T-helper 17 cell (primary cell): ENCODE measurements around the gene PARS2. TPM values are rescaled to one million over a fixed set of nuclear protein-coding genes. Genes with fewer than 3 reads are reported as not detected.
A peak's percentile ranks its signal among the peaks of the same experiment; 100 is the strongest.

Source experiments
- ATAC-seq: fragments of 150-1000 bp; cut with Tn5 transposase; 2 replicates; pipeline ENCODE4 v1.10.0; 2021; ENCODE audit warnings: mild to moderate bottlenecking, moderate library complexity
- DNase-seq, 3 donors: peaks; one replicate each; pipeline versions ENCODE4 v3.0.0 to v3.0.0-alpha.2; 2020 to 2021
- H3K9me3 ChIP-seq: one replicate; pipeline ENCODE4 v1.7.0; 2013; ENCODE audit warnings: low read length, mild to moderate bottlenecking; ENCODE audit not compliant: control insufficient read depth, poor library complexity, severe bottlenecking
- H3K27ac Mint-ChIP-seq: one replicate; pipeline ENCODE4 v1.8.0; 2022; ENCODE audit warnings: mild to moderate bottlenecking, moderate library complexity, mixed read lengths
- H3K27me3 Mint-ChIP-seq: one replicate; pipeline ENCODE4 v1.8.0; 2022; ENCODE audit warnings: mixed read lengths
- H3K36me3 Mint-ChIP-seq: one replicate; pipeline ENCODE4 v1.8.0; 2022; ENCODE audit warnings: low read depth, mixed read lengths
- H3K4me1 Mint-ChIP-seq: one replicate; pipeline ENCODE4 v1.8.0; 2022; ENCODE audit warnings: mild to moderate bottlenecking, mixed read lengths
- H3K4me3 Mint-ChIP-seq: one replicate; pipeline ENCODE4 v1.8.0; 2022; ENCODE audit warnings: mild to moderate bottlenecking, moderate library complexity, mixed read lengths
- total RNA-seq, 4 donors: library from RNA in 2 of 4; stranded (reverse) in 2 of 4; gene quantifications; one replicate each; pipeline ENCODE4 v1.2.3 and lab custom pipeline; 2022 to 2026

The PARS2 gene
- total RNA-seq, 2 donors from 2014 or later: 0.37 to 0.80 TPM

- H3K27me3 Mint-ChIP-seq: no peaks in the 10 kb centered on the region
- H3K9me3 ChIP-seq: no peaks in the 10 kb centered on the region
- ATAC-seq (no peak), DNase-seq (no peak)
- no peak overlapping the region for H3K4me3 Mint-ChIP-seq
- no peak overlapping the region for H3K27ac Mint-ChIP-seq
- peaks cover 40% of the 10 kb centered on the region for H3K4me1 Mint-ChIP-seq
- peaks cover 2% of the 10 kb centered on the region for H3K36me3 Mint-ChIP-seq
Measured at GRCh38 chr1:54794451-54795355, 30.4 kb upstream of the PARS2 start.

GRCh38 chr1:54792686-54793282 is 28.5 kb upstream of the PARS2 start:
- DNase-seq: no peak
- Mint-ChIP-seq H3K27me3 (no peaks in the 10 kb centered on the region), H3K4me3 (no peak overlapping the region), H3K27ac (no peak overlapping the region), H3K36me3 (peaks cover 3% of the 10 kb centered on the region), H3K4me1 (peaks cover 27% of the 10 kb centered on the region)
- H3K9me3 ChIP-seq: no peaks in the 10 kb centered on the region
- ATAC-seq: no peak

DNA sequence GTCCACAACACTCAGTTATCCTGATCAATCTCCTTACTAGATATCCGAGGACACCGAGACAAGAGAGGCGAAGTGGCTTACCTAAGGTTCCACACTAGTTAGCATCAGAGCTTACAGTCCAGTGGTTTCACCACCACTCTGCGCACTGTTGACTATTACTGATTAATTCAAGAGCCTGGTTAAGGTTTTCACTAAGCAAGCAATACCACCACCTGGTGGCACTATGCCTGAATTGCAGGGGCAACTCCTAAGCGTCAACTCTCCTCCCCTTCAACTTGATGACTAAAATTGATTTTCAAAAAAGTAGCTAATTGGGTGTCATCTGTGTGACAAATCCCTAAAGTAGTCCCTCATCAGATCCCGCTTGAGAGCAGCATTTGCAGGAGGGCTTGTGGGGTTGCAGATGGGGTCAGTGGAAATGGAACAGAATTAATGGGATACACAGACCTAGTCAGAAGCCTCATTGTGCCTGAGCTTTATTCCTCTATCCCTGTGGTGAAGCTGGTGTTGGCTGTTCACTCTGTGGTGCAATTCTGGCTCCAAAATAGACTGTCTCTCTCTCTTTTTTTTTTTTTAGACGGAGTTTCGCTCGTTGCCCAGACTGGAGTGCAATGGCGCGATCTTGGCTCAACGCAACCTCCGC is 27.7 kb upstream of the PARS2 start:
- Mint-ChIP-seq H3K27me3 (no peaks in the 10 kb centered on the region), H3K4me3 (no peak overlapping the region), H3K36me3 (peaks cover 5% of the 10 kb centered on the region), H3K27ac (no peak overlapping the region), H3K4me1 (peaks cover 21% of the 10 kb centered on the region)
- DNase-seq (no peak), ATAC-seq (no peak)
- no peaks in the 10 kb centered on the region for H3K9me3 ChIP-seq

DNA sequence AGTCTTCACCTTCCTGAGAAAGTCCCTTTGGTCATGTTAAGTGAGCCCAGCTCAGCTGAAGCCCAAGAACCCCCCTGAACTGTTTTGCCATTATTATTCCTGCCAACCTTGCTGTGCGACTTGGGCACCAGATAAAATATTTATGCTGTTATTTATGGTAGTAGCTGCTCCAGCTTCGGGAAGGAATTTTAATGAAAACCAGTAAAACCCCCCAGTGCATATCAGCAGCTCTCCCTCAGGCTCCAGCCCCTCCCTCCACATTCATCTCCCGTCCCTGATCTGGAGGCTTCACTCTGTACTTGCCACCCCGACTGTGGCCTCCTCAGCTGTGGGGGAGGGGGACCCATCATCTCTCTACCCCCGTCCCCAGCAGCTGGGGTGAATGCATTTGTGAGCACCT is 24.1 kb upstream of the PARS2 start:
- no peaks in the 10 kb centered on the region for H3K9me3 ChIP-seq
- H3K36me3 Mint-ChIP-seq: peaks cover 8% of the 10 kb centered on the region
- no peak overlapping the region for H3K4me3 Mint-ChIP-seq
- H3K4me1 Mint-ChIP-seq: peaks cover 11% of the 10 kb centered on the region
- peak overlapping the region; percentile 74 for H3K27ac Mint-ChIP-seq
- DNase-seq (no peak), ATAC-seq (no peak)
- H3K27me3 Mint-ChIP-seq: no peaks in the 10 kb centered on the region

GRCh38 chr1:54787604-54788003 is 23.3 kb upstream of the PARS2 start:
- H3K27ac Mint-ChIP-seq: peak overlapping the region; percentile 45
- no peaks in the 10 kb centered on the region for H3K27me3 Mint-ChIP-seq
- H3K4me3 Mint-ChIP-seq: no peak overlapping the region
- no peaks in the 10 kb centered on the region for H3K9me3 ChIP-seq
- H3K4me1 Mint-ChIP-seq: peaks cover 11% of the 10 kb centered on the region
- no peak for DNase-seq
- no peak for ATAC-seq
- peaks cover 12% of the 10 kb centered on the region for H3K36me3 Mint-ChIP-seq

- DNase-seq (no peak), ATAC-seq (no peak)
- peaks cover 12% of the 10 kb centered on the region for H3K4me1 Mint-ChIP-seq
- no peaks in the 10 kb centered on the region for H3K27me3 Mint-ChIP-seq
- peak overlapping the region; percentile 45 for H3K27ac Mint-ChIP-seq
- H3K9me3 ChIP-seq: no peaks in the 10 kb centered on the region
- no peak overlapping the region for H3K4me3 Mint-ChIP-seq
- H3K36me3 Mint-ChIP-seq: peaks cover 12% of the 10 kb centered on the region
Measured at GRCh38 chr1:54786778-54787177, 22.5 kb upstream of the PARS2 start.

GRCh38 chr1:54784066-54784465 is 19.7 kb upstream of the PARS2 start:
- Mint-ChIP-seq H3K27ac (no peak overlapping the region), H3K27me3 (no peaks in the 10 kb centered on the region), H3K4me3 (no peak overlapping the region), H3K4me1 (peaks cover 8% of the 10 kb centered on the region), H3K36me3 (peaks cover 13% of the 10 kb centered on the region)
- no peak for DNase-seq
- H3K9me3 ChIP-seq: no peaks in the 10 kb centered on the region
- ATAC-seq: no peak

DNA sequence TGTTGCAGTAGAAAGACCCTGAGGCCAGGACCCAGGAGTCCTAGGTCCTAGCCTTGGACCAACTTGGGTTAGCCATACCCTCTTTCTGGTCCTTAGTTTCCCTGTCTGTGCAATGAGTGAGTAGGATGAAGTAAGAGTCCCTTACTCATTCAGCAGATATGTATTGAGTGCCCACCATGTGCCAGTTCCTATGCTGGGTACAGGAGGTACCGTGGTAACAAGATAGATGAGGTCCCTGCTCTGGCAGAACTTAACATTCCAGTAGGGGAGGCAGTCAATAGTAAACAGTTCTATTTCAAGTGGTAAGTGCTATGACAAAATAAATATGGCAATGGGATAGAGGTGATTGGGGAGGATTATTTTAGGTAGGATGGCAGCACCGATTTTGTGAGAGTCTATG is 18.3 kb upstream of the PARS2 start:
- no peak for ATAC-seq
- Mint-ChIP-seq H3K27me3 (no peaks in the 10 kb centered on the region), H3K27ac (peak overlapping the region; percentile 2), H3K4me3 (no peak overlapping the region), H3K36me3 (peaks cover 17% of the 10 kb centered on the region), H3K4me1 (peaks cover 11% of the 10 kb centered on the region)
- DNase-seq: no peak
- no peaks in the 10 kb centered on the region for H3K9me3 ChIP-seq

- Mint-ChIP-seq H3K4me1 (peaks cover 11% of the 10 kb centered on the region), H3K27me3 (no peaks in the 10 kb centered on the region), H3K27ac (peak overlapping the region; percentile 2), H3K36me3 (peaks cover 15% of the 10 kb centered on the region), H3K4me3 (no peak overlapping the region)
- DNase-seq: no peak
- no peak for ATAC-seq
- H3K9me3 ChIP-seq: no peaks in the 10 kb centered on the region
Measured at GRCh38 chr1:54782156-54782555, 17.8 kb upstream of the PARS2 start.

DNA sequence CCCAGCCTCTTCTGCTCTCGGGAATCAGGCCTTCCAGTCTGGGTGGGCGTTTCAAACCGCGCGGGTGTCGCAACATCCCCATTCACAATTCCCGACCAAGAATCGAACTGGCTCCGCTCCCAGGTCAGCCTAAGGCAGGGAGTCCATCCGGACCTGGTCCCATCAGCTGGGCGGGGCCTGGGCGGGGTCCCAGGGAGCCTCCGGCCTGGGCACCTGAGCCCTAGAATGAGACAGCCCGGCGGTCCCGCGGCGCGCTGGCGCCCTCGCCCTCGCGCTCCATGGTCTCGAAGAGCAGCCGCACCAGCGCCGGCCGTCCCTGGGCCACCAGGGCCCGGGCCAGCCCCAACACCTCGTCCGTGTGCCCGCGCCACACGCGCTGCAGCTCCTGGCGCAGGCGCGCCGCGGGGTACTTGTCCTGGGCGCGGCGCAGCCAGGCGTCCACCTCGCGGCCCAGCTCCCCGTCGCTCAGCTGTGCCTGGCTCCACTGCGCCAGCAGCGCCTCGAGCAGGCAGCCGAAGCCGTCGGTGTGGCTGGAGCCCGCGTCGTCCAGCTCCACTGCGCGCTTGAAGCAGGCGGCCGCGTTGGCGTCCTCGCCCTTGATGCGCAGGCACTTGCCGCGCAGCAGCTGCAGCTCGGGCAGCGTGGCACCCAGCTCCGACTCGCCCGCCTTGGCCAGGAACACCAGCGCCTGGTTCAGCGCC is 16.9 kb upstream of the PARS2 start:
- ATAC-seq (no peak), DNase-seq (no peak)
- no peaks in the 10 kb centered on the region for H3K27me3 Mint-ChIP-seq
- H3K27ac Mint-ChIP-seq: no peak overlapping the region
- peaks cover 7% of the 10 kb centered on the region for H3K4me1 Mint-ChIP-seq
- no peaks in the 10 kb centered on the region for H3K9me3 ChIP-seq
- peaks cover 11% of the 10 kb centered on the region for H3K36me3 Mint-ChIP-seq
- H3K4me3 Mint-ChIP-seq: no peak overlapping the region

GRCh38 chr1:54777431-54777830 is 13.1 kb upstream of the PARS2 start:
- Mint-ChIP-seq H3K27me3 (no peaks in the 10 kb centered on the region), H3K36me3 (peaks cover 9% of the 10 kb centered on the region), H3K4me1 (peaks cover 8% of the 10 kb centered on the region), H3K4me3 (no peak overlapping the region), H3K27ac (no peak overlapping the region)
- no peaks in the 10 kb centered on the region for H3K9me3 ChIP-seq
- DNase-seq: no peak
- no peak for ATAC-seq

DNA sequence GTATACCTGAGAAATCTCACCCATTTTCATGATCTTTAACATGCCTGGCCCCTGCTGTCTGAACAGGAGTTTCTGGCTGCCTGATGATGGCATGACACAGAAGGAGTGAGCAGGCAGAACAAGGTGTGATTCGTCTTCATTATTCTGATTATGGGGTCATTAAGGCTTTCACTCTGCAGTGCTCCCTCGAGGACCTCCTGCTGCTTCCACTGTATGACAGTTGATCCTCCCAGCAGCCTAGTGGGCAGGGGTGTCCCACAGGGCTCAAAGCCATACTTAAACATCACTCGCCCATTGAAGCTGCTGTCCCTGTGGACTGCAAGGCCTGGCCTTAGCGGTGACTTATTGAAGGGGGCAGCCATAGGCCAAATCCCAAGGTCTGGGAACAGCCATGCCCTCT is 12.7 kb upstream of the PARS2 start:
- Mint-ChIP-seq H3K27me3 (no peaks in the 10 kb centered on the region), H3K36me3 (peaks cover 9% of the 10 kb centered on the region), H3K4me3 (no peak overlapping the region), H3K27ac (no peak overlapping the region), H3K4me1 (peaks cover 8% of the 10 kb centered on the region)
- no peaks in the 10 kb centered on the region for H3K9me3 ChIP-seq
- no peak for DNase-seq
- ATAC-seq: no peak
